Activated CD4-positive, alpha-beta T cell treated with anti-CD3 and anti-CD28 coated beads, Interleukin-10, Interleukin-2, amounts not matched to agents 100 ng/mL and 50 ng/mL, durations not matched to agents 16 hours and 8 hours (primary cell): ENCODE measurements around the gene GPR156.
A peak's percentile ranks its signal among the peaks of the same experiment; 100 is the strongest.
"Not testable (repeated sequence)": the region's sequence is repeated elsewhere in the genome, so short reads cannot be mapped to it uniquely, and the experiment has no call there.

Experiments
- DNase-seq: peaks from one replicate; pipeline ENCODE4 v3.0.0-alpha.2; 2020

Gene GPR156

DNA sequence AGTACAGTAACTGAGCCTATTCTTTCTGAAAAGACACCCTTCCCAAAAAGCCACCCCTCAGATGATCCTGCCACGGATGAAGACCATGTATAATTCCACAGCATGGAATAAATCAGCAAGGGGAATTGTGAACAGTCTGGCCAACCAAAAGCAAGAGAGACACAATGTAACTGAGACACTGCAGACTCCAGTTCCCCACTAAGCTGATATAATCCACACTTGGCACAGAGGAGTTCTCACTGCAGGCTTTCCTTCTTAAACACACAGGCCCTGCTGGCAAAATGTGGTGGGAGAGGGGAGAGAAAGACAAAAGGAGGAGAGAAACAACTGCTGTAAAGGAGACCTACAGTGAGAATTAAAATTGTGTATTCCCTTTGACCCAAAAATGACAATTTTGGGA, 12.7 kb downstream of the GPR156 start:
- no peak for DNase-seq

DNA sequence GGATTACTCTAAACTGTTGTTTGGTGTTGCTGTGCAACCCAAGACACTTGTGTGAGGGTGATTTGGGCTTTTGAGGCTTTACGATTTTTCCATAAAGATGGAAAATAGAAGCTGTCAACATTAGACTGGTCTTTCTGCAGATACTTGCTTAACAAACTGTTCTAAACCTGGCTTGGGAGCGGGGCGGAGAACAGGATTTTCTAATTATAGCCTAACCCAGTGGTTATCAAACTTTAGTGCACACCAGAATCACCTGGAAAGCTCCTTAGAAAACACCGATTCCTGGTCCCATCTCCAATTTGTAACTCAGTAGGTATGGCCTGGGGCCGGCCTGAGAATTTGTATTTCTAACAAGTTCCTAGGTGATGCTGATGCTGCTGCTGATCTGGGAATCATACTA, 19.0 kb downstream of the GPR156 start:
- DNase-seq = no peak

DNA sequence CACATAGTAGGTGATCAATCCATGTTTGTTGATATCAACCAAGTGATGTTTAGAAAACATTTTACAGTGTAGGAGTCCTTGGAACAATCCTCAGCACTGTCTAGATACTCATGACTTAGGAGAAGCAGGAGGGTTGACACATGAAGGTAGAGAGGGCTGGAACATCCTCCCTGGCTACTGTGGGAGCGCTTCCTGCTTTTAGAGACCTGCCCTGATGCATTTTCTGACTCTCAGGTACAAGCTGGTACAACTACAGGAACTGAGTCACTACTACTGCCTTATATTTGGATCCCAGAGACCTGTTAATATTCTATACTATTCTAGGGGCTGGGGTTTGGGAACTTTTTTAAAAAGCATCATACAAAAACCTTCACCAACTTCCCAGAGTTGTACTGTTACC, 20.1 kb downstream of the GPR156 start:
- no peak for DNase-seq

DNA sequence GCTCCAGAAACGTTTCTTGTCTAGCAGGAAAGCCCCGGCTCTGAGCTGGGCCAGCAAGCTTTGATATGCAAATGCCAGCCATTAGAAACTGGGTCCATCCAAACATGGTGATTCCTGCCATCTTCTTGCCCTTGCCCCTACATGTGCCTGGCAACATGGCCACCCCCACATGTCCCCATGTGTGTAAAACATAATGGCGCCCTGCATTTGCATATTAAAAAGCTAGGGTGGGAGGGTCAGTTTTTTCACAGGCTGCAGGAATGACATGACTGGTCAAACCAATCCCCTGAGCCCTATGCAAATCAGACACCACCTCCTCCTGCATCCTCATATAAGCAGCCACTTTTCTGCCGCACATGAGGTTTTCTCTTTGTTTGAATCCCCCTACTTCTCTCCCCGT, 21.2 kb downstream of the GPR156 start:
- no peak for DNase-seq

DNA sequence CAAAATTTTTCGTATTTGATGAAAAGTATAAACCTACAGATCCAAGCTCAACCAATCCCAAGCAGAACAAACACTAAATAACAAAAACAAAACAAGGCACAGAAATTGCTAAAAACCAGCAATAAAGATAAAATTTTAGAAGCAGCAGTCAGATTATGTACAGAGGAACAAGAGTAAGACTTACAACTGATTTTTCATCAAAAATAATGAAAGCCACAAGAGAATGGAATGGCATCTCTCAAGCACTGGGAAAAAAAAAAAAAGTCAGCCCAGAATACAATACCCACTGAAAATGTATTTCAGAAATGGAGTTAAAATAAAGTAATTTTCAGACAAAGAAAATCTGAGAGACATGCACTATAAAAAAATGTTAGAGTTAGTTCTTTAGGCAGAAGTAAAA, 27.0 kb downstream of the GPR156 start:
- no peak for DNase-seq

DNA sequence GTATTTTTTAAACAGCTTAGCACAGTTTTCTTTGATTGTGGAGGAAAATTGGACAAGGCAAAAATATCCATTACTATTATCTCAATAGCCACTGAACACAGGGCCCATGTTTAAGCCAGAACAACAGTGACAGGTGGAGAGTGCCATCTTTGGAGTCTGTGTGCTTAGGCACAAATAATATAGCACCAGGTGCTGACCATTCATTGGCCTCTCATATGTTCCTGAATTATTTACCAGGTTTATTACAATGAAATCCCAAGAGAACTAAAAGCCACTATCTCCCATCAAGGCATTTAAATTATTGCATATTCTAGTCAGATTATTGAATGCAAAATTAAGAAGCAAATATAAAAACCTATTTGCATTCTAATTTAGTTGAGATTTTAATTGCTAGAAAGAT, 39.6 kb downstream of the GPR156 start:
- DNase-seq = no peak

DNA sequence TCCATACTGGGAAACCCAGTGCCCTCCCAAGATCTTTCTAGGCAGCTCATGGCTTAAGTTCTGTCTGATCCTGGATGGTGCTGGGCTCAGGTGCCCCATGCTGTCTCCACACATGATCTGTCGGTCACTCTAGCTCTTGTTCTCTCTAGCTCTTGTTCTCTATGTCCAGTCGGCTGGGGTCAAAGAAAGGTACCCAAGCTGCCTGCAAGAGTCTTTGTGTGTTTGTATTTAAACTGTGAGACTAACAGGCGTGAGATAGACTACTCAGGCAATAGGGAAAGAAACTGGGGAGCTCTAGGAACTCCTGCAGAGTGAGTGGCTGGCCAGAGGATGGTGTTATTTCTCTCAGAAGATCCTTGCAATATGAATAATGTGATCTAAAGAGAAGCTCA, 40.2 kb downstream of the GPR156 start:
- DNase-seq = no peak

DNA sequence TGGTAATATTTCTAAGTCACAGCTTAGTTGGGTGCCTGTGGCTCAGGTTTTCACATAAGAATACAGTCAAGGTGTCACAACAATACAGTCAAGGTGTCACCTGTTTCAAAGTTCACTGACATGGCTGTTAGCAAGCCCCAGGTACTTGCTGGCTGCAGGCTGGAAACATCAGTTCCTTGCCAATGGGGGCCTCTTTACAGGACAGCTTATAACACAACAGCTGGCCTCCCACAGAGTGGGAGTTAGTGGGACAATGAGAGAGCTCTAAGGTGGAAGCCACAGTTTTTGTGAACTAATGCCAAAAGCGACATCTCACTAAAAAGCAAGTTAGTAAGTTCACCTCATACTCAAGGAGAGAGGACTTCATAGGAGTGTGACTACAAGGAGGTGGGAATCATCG, 45.4 kb downstream of the GPR156 start:
- DNase-seq = no peak

DNA sequence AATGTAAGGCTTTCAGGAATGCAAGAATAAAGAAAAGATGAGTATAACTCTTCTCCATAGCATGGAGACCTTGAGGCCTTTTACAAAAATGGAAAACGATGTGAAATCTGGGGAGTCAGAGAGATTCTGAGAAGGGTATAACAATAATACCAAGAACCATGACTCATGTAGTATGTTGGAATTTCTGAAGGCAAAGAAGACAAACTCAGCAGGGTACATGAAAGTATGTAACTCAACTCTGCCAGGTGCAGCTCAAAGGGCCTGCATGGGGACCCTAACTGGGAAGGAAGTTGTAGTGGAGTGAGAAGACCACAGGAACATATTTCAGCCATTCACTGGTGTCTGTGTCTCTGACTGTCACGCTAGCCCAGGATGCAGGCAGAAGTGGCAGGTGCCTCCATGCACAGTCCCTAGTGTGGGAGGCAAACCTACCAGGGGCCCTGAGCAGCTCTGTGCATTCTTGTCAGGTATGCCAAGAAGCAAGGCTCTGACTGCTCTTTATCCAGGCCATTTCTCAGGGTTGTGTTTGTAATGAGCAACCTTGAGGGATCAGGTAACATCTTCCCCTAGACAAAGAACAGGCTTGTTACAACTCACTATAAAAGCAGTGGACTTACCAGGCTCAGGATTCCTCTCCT, 57.2 kb downstream of the GPR156 start:
- peak; percentile 7 for DNase-seq

DNA sequence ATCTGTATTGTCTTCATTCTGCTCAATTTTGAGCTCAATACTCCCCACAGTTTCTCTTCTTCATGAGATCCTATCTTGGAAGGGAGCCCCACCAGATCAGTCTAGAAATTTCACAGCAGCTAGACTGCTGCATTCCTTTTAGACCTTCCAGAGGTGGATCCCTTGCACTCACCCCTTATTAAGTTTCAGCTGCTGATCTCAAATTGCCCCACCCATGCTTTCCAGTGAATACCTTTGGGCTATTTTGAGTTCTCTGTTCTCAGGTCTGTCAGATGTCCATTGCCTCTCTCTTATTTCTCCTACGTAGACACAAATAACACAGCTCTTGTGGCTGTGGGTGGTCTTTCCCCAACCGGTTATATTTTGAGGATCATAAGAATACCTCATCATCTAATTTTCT, 60.8 kb downstream of the GPR156 start:
- DNase-seq = no peak

DNA sequence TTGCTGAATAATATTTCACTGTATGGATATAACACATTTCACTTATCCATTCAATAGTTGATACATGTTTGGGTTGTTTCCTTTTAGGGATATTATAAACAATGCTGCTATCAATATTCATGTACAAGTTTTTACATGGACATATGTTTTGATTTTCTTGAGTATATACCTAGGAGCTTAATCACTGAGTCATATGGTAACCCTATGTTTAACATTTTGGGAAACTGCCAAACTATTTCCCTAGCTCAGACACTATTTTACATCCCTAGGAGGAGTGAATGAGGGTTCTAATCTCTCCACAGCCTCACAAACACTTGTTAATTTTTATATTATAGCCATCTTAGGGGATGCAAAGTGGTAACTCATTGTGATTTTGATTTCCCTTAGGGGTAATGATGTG, 66.0 kb downstream of the GPR156 start:
- no peak for DNase-seq

DNA sequence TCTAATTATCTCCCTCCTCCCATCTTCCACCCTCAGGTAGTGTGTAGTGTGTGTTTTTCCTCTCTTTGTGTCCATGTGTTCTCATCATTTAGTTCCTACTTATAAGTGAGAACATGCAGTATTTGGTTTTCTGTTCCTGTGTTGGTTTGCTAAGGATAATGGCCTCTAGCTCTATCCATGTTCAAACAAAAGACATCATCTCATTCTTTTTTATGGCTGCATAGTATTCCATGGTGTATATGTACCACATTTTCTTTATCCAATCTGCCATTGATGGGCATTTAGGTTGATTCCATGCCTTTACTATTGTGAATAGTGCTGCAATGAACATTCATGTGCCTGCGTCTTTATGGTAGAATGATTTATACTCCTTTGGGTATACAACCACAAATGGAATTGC, 68.4 kb downstream of the GPR156 start:
- DNase-seq = not testable (repeated sequence)

DNA sequence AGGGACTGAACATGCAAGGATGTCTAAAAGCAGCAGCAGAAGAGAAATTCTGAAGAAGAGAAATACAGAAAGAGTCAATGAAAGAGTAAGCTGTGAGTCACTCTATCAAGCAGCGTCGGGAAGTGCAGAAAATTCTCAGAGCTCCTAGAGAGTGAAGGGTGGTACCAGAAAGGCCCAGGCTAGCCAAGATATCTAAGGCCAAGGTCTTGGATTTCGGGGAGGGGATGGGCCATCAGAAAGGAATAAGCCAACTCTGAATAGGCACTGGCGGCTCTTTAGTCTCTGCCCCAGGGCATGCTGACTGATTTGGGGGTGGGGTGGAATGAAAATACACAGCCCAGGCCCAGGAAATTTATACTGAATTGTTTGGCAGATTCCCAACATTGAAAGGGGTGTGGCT, 70.8 kb downstream of the GPR156 start:
- no peak for DNase-seq

DNA sequence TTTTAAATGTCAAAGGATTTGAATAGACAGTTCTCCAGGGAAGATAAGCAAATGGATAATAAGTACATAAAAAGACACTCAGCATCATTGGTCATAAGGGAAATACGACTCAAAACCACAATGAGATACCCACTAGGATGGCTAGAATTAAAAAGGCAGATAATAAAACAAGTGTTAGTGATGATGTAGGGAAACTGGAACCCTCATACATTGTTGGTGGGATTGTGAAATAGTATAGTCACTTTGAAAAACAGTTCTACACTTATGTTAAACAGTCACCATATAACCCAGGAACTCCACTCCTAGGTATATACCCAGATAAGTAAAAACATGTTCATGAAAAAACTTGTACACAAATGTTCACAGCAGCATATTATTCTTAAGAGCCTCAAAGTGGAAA, 72.5 kb downstream of the GPR156 start:
- DNase-seq = no peak

DNA sequence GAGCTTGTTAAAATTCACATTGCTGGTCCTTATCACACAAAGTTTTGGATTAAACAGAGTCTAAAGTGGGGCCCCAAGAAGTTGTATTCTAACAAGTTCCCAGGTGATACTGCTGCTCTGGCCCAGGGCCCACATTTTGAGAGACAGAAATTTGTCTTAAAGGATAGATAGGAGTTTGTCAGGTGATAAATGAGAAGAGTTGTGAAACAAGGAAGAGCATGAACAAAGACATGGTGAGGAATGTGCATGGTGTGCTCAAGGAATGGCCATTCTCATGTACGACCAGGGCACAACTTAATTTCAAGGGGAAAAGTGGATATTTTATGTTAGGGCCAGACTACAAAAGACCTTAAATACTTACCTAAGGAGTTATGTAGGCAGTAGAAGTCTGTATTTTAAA, 75.6 kb downstream of the GPR156 start:
- DNase-seq = no peak

DNA sequence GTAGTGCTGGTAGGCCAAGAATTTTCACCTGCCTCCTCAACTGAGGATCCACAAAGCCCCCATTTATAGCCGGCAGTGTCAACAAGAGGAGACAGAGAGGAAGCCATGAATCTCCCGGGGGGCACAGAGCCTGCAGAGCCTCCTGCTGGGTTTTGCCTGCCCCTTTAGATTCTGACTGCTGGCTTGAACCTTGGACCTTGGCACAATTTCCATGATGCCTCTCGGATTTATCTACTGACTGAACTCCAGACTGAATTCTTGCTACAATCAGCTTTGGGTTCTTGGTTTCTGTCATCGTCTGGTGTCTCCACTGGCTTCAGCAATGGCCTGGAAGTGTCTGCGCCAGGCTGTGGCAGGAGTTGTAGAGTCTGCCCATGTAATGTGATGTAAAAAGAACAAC, 80.7 kb downstream of the GPR156 start:
- DNase-seq = no peak

DNA sequence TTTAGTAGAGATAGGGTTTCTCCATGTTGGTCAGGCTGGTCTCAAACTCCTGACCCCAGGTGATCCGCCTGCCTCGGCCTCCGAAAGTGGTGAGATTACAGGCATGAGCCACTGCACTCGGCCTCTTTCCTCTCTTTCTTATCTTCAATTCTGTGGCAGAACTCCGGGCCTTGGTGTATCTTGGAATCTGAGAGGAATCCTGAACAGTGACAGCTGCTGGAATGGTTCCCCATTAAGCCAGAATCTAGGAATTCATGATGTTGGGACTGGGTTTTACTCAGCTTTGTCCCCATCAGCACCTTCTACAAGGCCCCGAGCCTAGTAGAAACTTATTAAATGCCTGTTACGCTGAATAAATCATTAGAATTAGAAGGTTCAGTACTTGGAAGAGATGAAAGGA, 81.4 kb downstream of the GPR156 start:
- DNase-seq = no peak

DNA sequence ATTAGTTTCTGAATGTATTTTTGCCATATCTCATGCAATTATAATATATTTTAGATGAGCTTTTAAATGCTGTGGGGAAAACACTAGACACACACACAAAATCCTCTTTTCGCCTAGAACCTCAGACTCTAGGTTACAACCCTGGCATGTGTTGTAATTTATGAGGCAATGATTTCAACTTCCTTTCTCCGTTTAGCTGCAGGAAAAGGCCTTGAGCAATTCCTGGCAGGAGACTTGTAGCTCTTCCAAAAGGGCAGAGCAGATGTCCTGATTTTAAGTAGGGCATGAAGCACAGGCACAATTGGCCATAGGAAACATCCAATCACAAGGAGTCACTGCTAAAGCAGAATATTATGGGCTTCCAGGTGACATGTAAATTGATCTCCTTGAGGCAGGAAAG, 82.0 kb downstream of the GPR156 start:
- no peak for DNase-seq

DNA sequence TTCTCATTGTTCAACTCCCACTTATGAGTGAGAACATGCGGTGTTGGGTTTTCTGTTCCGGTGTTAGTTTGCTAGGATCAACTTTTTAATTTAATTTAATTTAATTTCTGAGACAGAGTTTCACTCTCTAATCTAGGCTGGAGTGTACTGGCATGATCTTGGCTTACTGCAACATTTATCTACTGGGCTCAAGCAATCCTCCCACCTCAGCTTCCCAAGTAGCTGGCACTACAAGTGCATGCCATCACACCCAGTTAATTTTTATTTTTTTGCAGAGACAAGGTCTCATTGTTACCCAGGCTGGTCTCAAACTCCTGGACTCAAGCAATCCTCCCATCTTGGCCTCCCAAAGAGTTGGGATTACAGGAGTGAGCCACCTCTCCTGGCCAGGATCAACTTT, 82.7 kb downstream of the GPR156 start:
- no peak for DNase-seq

DNA sequence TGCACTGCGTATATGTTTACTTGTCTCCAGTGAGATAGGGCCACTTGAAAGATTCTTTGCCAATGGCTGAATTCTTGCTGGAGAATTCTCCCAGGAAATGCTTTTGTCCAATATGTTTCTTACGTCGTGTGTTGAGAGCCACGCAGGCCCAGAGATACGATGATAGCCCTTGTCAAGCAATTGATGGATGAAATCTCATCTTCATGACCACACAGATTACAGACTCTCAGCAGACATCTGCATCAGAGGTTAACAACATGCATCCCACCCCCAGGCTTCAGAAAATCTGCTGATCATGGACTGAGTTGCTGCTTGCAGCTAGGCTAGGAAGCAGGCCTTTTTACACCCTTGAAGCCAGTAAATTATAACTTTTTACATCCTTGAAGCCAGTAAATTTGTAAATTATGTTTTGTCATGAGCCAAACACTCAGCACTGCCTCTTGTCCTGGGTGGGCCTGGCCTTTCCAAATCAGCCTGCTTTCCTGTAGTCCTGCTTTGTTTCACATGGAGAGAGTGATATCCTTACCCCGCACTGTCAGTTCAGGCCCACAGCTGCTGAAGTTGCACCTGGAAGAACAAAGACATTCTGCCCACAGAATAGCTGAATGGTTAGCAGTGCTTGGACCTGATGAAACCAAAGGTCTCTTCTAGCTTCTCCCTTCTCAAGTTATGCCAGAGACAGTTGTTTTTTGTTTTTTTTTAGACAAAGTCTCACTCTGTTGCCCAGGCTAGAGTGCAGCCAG, 84.4 kb downstream of the GPR156 start:
- DNase-seq = no peak

DNA sequence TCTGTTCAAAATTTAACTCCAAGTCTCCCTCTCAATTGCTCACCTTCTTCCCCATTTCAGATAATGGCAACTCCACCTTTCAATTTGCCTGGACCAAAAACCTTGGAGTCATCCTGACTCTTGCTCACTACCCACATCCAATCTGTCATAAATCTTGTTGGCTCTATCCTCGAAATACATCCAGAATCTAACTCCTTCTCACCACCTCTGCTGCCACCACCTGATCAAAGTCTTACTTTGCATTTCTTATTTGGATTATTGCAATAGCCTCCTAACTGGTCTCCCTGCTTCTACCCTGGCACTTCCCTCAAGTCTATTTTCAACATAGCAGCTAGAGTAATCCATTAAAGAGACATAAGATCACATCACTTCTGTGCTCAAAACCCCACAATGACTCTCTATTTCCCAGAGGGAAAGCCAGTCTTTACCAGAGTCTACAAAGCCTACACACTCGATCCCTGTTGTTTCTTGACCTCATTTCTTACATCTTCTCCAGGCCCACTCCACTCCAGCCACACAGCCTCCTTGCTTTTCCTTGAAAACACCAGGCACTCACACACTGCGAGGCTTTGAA, 86.6 kb downstream of the GPR156 start:
- peak; percentile 21 for DNase-seq

DNA sequence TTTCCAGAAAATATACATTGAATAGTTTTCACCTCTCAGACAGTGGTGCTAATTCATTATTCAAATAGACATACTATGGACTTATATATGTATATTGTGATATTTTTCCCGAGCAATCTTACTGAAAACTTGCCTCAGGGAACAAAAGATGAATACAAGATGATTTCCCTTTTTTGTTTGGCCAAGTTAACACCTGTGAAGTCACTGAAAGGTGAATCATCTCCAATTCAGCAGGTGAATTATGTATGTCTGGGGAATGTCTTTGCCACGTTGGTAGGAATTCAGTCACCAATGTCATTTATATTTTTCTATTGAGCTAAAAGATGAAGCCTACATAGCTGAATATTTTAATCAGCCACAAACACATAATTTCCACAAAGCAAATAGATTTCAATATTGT, 88.2 kb downstream of the GPR156 start:
- DNase-seq = no peak

DNA sequence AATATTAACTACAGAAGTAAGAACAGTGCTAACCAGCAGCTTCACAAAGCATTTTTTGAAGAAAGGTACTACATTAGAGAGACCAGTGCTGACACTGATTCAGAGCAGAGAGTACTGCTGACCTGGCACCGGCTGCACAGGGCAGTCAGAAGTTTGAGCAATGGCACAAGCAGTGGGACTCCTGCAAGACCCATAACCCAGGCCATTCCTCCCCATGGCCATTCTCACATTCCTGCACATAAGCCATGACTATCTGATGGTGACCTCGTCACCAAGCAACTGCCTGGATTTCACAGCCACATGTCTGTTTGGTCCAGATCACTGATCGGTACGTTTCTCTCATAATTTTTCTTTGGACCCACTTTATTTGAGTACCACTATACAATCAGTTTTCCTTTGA, 88.7 kb downstream of the GPR156 start:
- no peak for DNase-seq

DNA sequence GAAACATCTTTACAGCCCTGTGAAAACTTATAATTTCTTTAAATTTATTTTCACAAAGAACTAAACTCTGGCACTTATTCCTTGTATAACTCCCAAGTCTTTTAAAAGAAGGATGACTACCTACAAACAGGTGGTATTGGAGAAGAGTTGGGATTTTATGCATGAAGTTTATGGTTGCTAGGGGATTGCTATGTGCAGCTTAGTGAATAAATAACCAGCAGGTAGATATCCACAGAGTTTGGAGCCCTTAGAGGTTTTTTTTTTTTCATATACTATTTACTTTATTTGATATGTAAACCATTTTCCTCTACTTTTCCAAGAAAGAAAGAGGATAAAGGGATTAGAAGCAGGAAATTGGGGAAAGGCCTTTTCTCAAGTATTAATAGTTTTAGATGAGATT, 91.5 kb downstream of the GPR156 start:
- no peak for DNase-seq

DNA sequence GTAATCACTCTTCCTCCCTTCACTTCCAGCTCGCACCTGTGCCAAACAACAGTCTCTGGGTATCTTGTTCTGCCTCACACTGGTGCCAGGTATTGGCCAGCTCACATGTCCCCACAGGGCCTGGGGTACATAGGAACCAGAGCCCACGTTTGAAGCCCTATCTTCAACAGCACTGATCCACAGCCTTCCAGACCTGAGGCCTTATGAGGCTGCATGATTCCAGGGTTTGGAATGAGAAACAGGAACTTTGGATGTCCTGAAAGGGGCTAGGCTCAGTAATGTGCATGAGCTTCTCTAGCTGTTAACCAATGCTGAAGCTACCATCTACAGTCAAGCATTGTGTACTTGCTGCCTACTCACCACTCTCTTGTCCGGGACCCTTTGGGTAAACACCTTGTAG, 92.4 kb downstream of the GPR156 start:
- no peak for DNase-seq
